ENCODE data around the gene POLD4.
A peak's percentile ranks its signal among the peaks of the same experiment; 100 is the strongest.

Gene POLD4

GRCh38 chr11:67393437-67393836 is 40.1 kb upstream of the POLD4 start:
- no peak for TF ChIP-seq CTCF (IDR thresholded peaks at IDR 0.05; ENCODE audit: low read depth, low read length, missing control alignments)
- no peak for DNase-seq (ENCODE audit: low read depth)
- no peak overlapping the region for H3K4me3 ChIP-seq (ENCODE audit: low read depth, low read length)

GRCh38 chr11:67392183-67392715 is 38.9 kb upstream of the POLD4 start:
- no peak for TF ChIP-seq CTCF (IDR thresholded peaks at IDR 0.05; ENCODE audit: low read depth, low read length, missing control alignments)
- H3K4me3 ChIP-seq (ENCODE audit: low read depth, low read length): peak overlapping the region; percentile 95
- DNase-seq (ENCODE audit: low read depth): no peak

- peak; percentile 80 for DNase-seq (ENCODE audit: low read depth)
- TF ChIP-seq CTCF (IDR thresholded peaks at IDR 0.05; ENCODE audit: low read depth, low read length, missing control alignments): no peak
These were observed 38.2 kb upstream of the POLD4 start, which contains the start of gene RAD9A for GRCh38 chr11:67391304-67392182. RAD9A (plus strand) TSS chr11:67391986; CDS start chr11:67392045, 59 bp downstream.

GRCh38 chr11:67390947-67391303 is 37.6 kb upstream of the POLD4 start:
- peak overlapping the region; percentile 95 for H3K4me3 ChIP-seq (ENCODE audit: low read depth, low read length)
- no peak for DNase-seq (ENCODE audit: low read depth)
- no peak for TF ChIP-seq CTCF (IDR thresholded peaks at IDR 0.05; ENCODE audit: low read depth, low read length, missing control alignments)

More at GRCh38 chr11:67391304-67392182, 38.2 kb upstream of the POLD4 start, which contains the start of gene RAD9A:
- peak within 1 kb of the TSS; percentile 95 for H3K4me3 ChIP-seq (ENCODE audit: low read depth, low read length)

GRCh38 chr11:67389477-67389876 is 36.1 kb upstream of the POLD4 start:
- no peak for DNase-seq (ENCODE audit: low read depth)
- no peak overlapping the region for H3K4me3 ChIP-seq (ENCODE audit: low read depth, low read length)
- TF ChIP-seq CTCF (IDR thresholded peaks at IDR 0.05; ENCODE audit: low read depth, low read length, missing control alignments): peak; percentile 80

- H3K4me3 ChIP-seq (ENCODE audit: low read depth, low read length): no peak overlapping the region
- no peak for DNase-seq (ENCODE audit: low read depth)
- no peak for TF ChIP-seq CTCF (IDR thresholded peaks at IDR 0.05; ENCODE audit: low read depth, low read length, missing control alignments)
These were observed 34.2 kb upstream of the POLD4 start for GRCh38 chr11:67387518-67387917.
